Sigmoid colon (tissue), 4 donors: Measurements from ENCODE around the gene ATXN1.

ENCODE experiments used
- CTCF ChIP-seq, 4 experiments: fragments of 450-650 bp in 3 of 4; fragments of 200-600 bp in 1 of 4; IDR thresholded peaks; one replicate each; pipeline ENCODE4 v1.5.1; 2016 to 2019; ENCODE audit warnings: antibody characterized with exemption in 4 of 4, mild to moderate bottlenecking in 3 of 4, moderate library complexity in 2 of 4
- EP300 ChIP-seq, 4 donors: sonication (generic); formaldehyde crosslinking; IDR thresholded peaks; one replicate each; pipeline ENCODE4 v1.6.1; 2017; ENCODE audit warnings: antibody characterized with exemption in 4 of 4
- POLR2A ChIP-seq, 2 donors: fragments of 450-650 bp; IDR thresholded peaks; one replicate each; pipeline ENCODE4 v1.6.1; 2016; ENCODE audit warnings: antibody characterized with exemption in 2 of 2, mild to moderate bottlenecking in 2 of 2, moderate library complexity in 2 of 2
- POLR2AphosphoS5 ChIP-seq, 4 donors: sonication (generic); formaldehyde crosslinking; IDR thresholded peaks; one replicate each; pipeline ENCODE4 v1.6.1; 2017; ENCODE audit warnings: antibody characterized with exemption in 4 of 4

GRCh38 chr6:16706911-16707783, 54.1 kb downstream of the ATXN1 start:
- TF ChIP-seq CTCF (IDR thresholded peaks at IDR 0.05): no peak
- TF ChIP-seq POLR2A (IDR thresholded peaks at IDR 0.05): no peak
- no peak for TF ChIP-seq EP300 (IDR thresholded peaks at IDR 0.05)
- no peak for TF ChIP-seq POLR2AphosphoS5 (IDR thresholded peaks at IDR 0.05)
